GM12891 (cell line): ENCODE results near the gene CA12.

Experiments used
- POLR2A ChIP-seq: IDR thresholded peaks from 2 replicates; pipeline ENCODE4 v1.6.1; 2011; ENCODE audit warnings: low read depth, low read length, control low read depth
- POLR2AphosphoS5 ChIP-seq: IDR thresholded peaks from 2 replicates; pipeline ENCODE4 v1.6.1; 2011; ENCODE audit warnings: low read depth, low read length, control low read depth

DNA sequence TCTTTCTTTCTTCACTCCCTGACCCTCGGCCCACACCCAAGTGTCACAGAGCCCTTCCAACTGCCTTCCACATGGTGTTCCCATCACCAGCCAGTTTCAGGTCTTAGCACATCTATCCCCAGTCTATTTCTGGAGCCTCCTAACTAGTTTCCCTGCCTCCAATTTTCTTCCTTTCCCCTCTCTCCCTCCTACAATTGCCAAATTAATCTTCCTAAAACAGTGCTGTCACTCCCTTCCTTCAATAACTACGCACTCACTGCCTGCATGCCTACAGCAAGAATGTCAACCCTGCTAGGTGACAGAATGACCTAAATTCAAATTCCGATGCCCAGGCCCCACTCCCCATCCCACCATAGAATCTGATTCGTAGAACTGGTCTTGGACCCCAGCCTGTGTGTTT lies 36.1 kb upstream of the CA12 start:
- no peak for TF ChIP-seq POLR2A
- no peak for TF ChIP-seq POLR2AphosphoS5
